ENCODE data around the gene AIMP1. TPM values are rescaled to one million over a fixed set of nuclear protein-coding genes. Genes with fewer than 3 reads are reported as not detected.

AIMP1 gene
- polyA plus RNA-seq, 1 donor from 2014 or later = 72.8 TPM

DNA sequence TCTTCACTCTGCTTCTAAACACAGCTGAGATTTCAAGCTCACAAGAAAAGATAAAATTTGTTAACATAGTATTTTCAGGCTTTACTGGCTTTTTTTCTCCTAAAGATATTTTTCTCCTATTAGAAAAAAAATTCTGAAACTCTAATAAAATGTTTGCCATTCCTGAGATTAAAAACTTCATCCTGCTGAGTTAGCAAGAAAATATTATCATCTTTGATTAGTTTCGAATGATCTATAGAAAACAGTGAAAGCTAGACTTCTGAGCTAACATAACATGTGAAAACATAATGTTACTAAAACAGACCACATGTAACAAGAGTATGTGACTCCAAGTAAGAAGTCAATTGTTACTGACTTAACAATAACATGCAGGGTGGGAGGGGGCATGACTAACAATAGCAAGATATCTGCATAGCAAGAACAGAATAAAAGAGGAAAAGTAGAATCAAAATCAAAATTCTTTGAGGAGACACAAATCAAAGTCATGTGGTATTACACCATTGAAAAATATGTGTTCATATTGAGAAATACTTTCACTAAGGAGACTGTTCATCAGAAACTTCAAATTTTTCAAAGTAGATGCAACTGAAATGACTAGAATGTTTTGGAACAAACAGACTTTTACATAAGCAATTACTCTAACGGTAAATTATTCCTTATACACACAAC, 14.8 kb upstream of the AIMP1 start:
- Mint-ChIP-seq H3K27me3 (no peaks in the 10 kb centered on the region), H3K4me1 (peaks cover 4 to 16% (median 7%) of the 10 kb centered on the region in 3 donors), H3K27ac (no peak overlapping the region)

DNA sequence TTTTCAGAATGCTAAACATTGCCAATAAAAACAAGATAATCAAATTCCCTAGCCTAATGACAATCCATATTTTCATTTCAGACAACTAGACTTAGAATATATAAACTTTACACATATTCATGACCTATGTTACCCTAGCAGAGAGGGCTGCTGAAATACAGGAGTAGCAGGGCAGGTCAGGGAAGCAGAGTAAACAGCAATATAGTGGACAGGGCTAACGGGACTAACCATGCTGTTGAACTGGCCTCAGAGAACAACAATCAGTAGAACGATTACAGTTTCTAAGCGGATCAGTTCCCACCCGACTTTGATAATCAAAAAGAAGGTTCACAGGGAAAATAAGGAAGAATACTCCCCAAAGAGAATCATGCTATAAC, 14.3 kb upstream of the AIMP1 start:
- Mint-ChIP-seq H3K9me3 (no peaks in the 10 kb centered on the region), H3K36me3 (peaks cover 11% of the 10 kb centered on the region), H3K4me1 (peaks cover 4 to 14% (median 5%) of the 10 kb centered on the region in 3 donors), H3K27ac (no peak overlapping the region), H3K4me3 (no peak overlapping the region), H3K27me3 (no peaks in the 10 kb centered on the region)

More for the DNA sequence above, 14.8 kb upstream of the AIMP1 start:
- no peak overlapping the region for H3K4me3 Mint-ChIP-seq
- H3K36me3 Mint-ChIP-seq = peaks cover 11% of the 10 kb centered on the region
- no peaks in the 10 kb centered on the region for H3K9me3 Mint-ChIP-seq

DNA sequence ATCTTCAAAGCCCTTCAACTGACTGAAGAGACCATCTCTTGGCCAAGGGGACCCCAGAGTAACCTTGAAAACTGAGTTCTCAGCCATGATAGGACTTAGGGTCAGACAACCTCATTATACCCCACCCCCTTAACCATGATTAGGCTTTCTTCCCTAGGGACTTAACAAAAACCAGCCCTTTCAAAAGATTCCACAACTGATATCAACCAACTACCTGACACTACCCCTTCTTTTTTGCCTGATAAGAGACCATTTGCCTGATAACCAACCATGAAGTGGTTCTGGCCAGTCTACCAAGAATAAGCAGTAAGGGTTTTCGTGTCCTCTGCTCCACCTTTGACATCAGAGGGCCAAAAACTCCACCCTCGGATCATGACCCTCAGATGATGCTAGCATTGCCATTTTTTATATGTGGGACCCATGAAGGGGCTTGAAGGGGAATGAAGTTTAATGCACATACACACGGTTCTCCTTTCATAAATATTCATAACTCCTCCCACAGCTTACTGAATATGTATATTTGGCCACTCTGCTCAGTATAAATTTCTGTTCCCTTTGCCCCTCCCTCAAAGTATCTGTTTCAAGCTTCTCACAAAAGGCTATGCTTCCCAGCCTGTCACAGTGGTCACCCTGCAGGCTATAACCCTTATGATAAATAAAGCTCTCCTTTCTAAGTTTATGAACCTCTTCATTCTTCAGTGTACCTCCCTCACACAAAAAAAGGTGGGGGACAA, 12.6 kb upstream of the AIMP1 start:
- no peaks in the 10 kb centered on the region for H3K9me3 Mint-ChIP-seq
- no peak overlapping the region for H3K4me3 Mint-ChIP-seq
- H3K27ac Mint-ChIP-seq = no peak overlapping the region
- no peaks in the 10 kb centered on the region for H3K27me3 Mint-ChIP-seq
- peaks cover 11% of the 10 kb centered on the region for H3K36me3 Mint-ChIP-seq
- peaks cover 7 to 8% (median 8%) of the 10 kb centered on the region in 3 donors for H3K4me1 Mint-ChIP-seq

DNA sequence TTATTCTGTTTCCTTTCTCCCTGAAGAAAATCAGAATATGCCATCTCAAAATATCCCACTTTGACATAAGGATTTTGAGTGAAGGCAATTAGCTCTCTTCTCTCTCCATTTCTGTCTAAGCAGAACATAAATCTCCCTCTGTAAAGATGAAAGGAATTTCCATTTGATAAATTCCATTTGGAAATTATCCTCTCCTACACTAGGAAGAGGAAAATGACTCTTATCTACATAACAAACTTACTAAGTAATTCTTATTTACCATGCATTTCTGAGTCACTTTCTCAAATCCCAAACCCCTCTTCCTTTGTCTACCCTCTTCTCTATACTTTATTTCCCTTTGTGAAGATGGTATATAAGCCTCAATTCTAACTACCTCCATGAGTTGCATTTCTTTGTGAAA, 11.7 kb upstream of the AIMP1 start:
- Mint-ChIP-seq H3K27ac (no peak overlapping the region), H3K4me3 (no peak overlapping the region), H3K4me1 (peaks cover 7 to 8% (median 8%) of the 10 kb centered on the region in 3 donors), H3K27me3 (no peaks in the 10 kb centered on the region), H3K9me3 (no peaks in the 10 kb centered on the region), H3K36me3 (peaks cover 11% of the 10 kb centered on the region)

DNA sequence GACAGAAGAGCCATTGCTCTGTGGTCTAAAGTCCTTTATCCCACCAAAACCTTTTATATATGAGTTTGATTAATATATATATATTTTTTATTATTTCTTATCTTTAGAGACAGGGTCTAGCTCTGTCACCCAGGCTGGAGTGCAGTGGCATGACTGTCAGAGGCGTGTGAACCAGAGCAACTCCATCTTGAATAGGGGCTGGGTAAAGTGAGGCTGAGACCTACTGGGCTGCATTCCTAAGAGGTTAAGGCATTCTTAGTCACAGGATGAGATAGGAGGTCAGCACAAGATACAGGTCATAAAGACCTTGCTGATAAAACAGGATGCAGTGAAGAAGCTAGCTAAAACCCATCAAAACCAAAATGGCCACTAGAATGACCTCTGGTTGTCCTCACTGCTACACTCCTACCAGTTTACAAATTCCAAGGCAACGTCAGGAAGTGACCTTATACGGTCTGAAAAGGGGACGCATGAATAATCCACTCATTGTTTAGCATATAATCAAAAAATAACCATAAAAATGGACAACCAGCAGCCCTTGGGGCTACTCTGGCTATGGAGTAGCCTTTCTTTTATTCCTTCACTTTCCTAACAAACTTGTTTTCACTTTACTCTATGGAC, 10.8 kb upstream of the AIMP1 start:
- H3K27ac Mint-ChIP-seq = no peak overlapping the region
- H3K36me3 Mint-ChIP-seq = peaks cover 11% of the 10 kb centered on the region
- no peak overlapping the region for H3K4me3 Mint-ChIP-seq
- peaks cover 8 to 11% (median 11%) of the 10 kb centered on the region in 3 donors for H3K4me1 Mint-ChIP-seq
- H3K9me3 Mint-ChIP-seq = no peaks in the 10 kb centered on the region
- H3K27me3 Mint-ChIP-seq = no peaks in the 10 kb centered on the region

DNA sequence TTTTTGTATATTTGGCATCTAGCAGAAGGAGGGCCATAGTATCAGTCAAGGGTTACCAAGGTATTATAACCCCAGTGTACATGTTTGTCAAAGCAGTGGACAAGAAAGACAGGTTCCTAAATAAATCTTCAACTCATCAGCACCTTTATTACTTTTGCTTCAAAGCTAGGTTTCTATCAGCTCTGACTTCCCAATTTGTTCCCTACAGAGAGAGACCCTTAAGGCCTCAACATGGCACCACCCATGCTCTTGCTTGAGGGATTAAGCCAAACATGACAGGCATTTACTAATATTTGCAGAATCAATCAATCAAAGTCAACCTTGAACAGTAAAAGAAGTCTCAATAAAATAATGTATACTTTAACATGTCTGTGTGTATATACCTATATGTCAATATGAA, 9.8 kb upstream of the AIMP1 start:
- Mint-ChIP-seq H3K36me3 (peaks cover 8% of the 10 kb centered on the region), H3K4me3 (no peak overlapping the region), H3K4me1 (peaks cover 8 to 11% (median 11%) of the 10 kb centered on the region in 3 donors), H3K9me3 (no peaks in the 10 kb centered on the region), H3K27ac (no peak overlapping the region), H3K27me3 (no peaks in the 10 kb centered on the region)

DNA sequence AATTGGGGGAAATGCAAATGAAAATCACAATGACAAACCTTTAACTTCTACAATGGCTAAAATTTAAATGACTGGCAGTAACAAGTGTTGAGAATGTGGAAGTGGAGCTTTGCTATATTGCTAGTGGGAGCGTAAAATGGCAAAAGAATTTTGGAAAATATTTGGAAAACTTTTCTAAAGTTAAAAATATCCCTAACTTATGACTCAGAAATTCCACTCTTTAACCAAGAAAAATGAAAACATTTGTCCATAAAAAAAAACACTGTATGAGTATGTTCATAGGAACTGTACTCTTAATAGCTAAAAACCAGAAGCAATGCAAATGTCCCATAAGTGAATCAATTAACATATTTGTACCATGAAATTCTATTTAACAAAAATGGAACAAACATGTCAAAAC, 4.0 kb upstream of the AIMP1 start:
- H3K9me3 Mint-ChIP-seq = no peaks in the 10 kb centered on the region
- H3K36me3 Mint-ChIP-seq = peaks cover 2% of the 10 kb centered on the region
- H3K4me1 Mint-ChIP-seq = peaks cover 18 to 26% (median 26%) of the 10 kb centered on the region in 3 donors
- H3K27me3 Mint-ChIP-seq = no peaks in the 10 kb centered on the region
- H3K27ac Mint-ChIP-seq = peak overlapping the region in 1 of 3 donors; percentile 79
- peak overlapping the region in 1 of 4 donors; percentile 70 for H3K4me3 Mint-ChIP-seq

DNA sequence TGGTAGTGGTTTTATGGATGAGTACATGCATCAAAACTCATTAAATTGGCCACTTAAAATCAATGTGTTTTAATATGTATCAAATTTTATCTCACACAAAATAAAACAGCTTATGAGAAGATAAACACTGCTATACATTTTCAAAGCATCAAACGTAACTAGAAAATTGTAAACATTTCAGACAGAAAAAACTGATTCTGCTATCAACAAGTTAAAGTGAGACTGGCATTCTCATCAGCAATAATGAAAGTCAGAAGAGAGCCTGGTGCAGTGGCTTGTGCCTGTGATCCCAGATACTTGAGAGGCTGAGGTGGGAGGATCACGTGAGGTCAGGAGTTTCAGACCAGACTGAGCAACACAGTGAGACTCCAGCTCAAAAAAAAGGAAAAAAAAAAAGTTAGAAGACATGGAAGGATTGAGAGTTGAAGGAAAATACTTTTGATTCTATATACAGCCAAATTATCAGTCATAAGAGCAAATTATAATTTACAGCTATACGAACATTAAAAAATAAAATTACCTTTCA, 3.3 kb upstream of the AIMP1 start:
- Mint-ChIP-seq H3K4me1 (peaks cover 18 to 26% (median 26%) of the 10 kb centered on the region in 3 donors), H3K27ac (peak overlapping the region in 2 of 3 donors; percentile 78 to 80), H3K27me3 (no peaks in the 10 kb centered on the region), H3K36me3 (peaks cover 2% of the 10 kb centered on the region), H3K9me3 (no peaks in the 10 kb centered on the region), H3K4me3 (peak overlapping the region in 1 of 4 donors; percentile 78)

DNA sequence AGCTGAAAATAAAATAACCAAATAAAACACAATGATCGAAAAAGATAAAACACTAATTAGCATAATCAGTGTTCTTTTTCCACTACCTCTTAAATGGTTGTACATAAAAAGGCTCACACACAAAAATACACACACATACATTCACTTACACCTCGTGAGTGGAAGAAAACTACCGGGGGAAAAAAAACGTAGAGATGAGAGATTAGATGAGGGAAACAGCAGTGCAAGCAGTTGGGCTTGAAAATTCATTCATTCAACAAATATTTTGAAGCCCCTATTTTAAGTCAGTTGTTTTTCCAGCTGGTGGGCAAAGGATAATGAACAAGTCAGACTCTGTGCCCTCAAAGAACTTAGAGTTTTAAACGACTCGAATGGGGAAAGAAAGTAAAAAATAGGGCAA, 1.4 kb upstream of the AIMP1 start:
- Mint-ChIP-seq H3K4me3 (peak overlapping the region in 1 of 4 donors; percentile 31), H3K9me3 (no peaks in the 10 kb centered on the region), H3K27me3 (no peaks in the 10 kb centered on the region), H3K36me3 (peaks cover 4% of the 10 kb centered on the region), H3K4me1 (peaks cover 18 to 27% (median 26%) of the 10 kb centered on the region in 3 donors), H3K27ac (peak overlapping the region in 1 of 3 donors; percentile 46)

DNA sequence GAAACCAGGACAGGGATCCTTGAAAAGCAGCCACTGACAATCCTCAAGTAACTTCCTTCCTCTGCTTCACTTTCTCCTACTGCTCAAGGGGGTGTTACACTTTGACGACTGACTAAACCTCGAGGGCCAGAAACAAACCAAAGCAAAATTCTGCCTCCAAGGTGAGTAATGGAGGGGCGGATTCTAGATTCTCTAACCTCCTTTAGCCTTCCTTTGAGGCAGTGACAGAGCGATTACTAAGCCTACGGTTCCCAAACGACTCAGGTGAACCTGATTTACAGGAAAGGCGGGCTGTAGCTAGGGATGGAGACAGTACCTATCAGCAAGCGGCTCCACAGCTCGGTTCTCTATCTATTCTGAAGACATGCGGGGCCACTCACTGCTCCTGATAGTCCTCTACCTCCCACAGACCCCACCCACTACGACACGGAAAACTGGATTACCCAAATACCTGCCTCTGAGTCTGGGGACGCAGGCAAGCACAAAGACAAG, 828 bp upstream of the AIMP1 start:
- Mint-ChIP-seq H3K9me3 (peaks cover 0 to 4% (median 0%) of the 10 kb centered on the region in 3 donors), H3K4me3 (no peak overlapping the region), H3K36me3 (peaks cover 7% of the 10 kb centered on the region), H3K4me1 (peaks cover 18 to 25% (median 25%) of the 10 kb centered on the region in 3 donors), H3K27me3 (no peaks in the 10 kb centered on the region), H3K27ac (no peak overlapping the region)

DNA sequence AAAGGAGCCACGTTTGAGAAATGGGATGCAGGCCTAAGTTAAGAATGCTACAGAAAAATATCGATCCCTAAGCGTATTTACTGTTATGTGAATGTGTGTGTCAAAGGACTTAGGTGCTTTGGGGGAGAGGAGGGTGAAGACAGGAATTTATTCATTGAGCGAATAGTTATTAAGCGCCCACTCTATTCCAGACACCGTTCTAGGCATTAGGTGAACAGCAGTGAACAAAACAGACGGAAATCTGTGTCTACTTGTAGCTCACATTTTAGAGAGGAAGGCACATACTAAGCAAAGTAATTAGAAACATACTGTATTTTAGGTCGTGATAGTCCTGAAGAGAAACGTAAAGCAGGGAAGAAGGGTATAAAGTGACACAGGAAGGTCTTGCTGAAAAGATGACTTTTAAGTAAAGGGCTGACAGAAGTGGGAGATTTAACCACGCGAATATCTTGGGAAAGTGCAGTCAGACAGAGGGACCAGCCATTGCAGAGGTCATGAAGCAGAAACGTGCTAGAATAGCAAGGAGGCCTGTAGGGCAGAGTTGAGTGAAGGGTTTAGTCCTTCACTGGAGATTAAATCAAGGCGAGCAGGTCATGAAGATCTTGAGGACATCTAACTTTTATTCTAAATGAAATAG, 541 bp downstream of the AIMP1 start:
- peaks cover 0 to 4% (median 0%) of the 10 kb centered on the region in 3 donors for H3K9me3 Mint-ChIP-seq
- peaks cover 18 to 25% (median 25%) of the 10 kb centered on the region in 3 donors for H3K4me1 Mint-ChIP-seq
- H3K4me3 Mint-ChIP-seq = no peak overlapping the region
- no peaks in the 10 kb centered on the region for H3K27me3 Mint-ChIP-seq
- no peak overlapping the region for H3K27ac Mint-ChIP-seq
- H3K36me3 Mint-ChIP-seq = peaks cover 7% of the 10 kb centered on the region

DNA sequence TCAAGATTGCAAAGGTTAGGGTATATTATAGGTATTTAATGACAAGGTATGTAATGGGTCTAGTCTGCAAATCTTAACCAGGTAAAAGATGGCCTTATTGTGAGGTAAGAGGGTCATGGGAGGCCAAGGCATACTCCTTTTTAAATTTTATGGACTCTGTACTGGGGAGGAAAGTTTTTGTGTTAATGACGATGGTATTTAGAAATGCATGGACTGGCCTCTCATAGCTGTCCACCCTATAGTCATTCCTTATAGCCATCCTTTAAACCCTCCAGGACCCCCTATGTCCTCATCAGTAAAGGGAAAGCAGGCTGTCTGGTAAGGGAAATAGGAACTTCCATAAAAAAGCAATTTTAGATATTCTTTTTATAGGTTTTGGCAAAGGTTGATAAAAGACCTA, 1.5 kb downstream of the AIMP1 start:
- peaks cover 7% of the 10 kb centered on the region for H3K36me3 Mint-ChIP-seq
- peak overlapping the region in 1 of 3 donors; percentile 16 for H3K27ac Mint-ChIP-seq
- H3K27me3 Mint-ChIP-seq = no peaks in the 10 kb centered on the region
- H3K9me3 Mint-ChIP-seq = peaks cover 0 to 4% (median 0%) of the 10 kb centered on the region in 3 donors
- peaks cover 13 to 22% (median 22%) of the 10 kb centered on the region in 3 donors for H3K4me1 Mint-ChIP-seq
- H3K4me3 Mint-ChIP-seq = peak overlapping the region in 1 of 4 donors; percentile 12

DNA sequence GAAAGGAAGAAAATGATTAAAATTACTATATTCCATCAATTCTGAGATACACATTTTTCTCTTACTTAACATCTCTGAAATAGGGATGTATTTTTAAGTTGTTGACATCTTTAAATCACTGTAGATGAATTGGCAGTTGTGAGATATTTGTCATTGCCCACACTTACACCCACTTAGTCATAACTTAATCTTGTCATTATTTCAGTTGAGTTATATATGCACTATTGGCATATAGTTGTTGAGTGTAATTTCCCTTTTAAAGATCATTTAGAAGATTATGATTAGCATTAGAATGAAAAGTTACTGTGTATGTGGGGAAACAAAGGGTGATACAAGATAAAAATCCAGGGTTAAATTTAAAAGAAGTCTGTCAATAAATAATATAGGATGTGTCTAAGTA, 2.2 kb downstream of the AIMP1 start:
- peaks cover 7% of the 10 kb centered on the region for H3K36me3 Mint-ChIP-seq
- peaks cover 13 to 20% (median 18%) of the 10 kb centered on the region in 3 donors for H3K4me1 Mint-ChIP-seq
- H3K4me3 Mint-ChIP-seq = no peak overlapping the region
- H3K9me3 Mint-ChIP-seq = peaks cover 0 to 4% (median 0%) of the 10 kb centered on the region in 3 donors
- no peaks in the 10 kb centered on the region for H3K27me3 Mint-ChIP-seq
- H3K27ac Mint-ChIP-seq = no peak overlapping the region

DNA sequence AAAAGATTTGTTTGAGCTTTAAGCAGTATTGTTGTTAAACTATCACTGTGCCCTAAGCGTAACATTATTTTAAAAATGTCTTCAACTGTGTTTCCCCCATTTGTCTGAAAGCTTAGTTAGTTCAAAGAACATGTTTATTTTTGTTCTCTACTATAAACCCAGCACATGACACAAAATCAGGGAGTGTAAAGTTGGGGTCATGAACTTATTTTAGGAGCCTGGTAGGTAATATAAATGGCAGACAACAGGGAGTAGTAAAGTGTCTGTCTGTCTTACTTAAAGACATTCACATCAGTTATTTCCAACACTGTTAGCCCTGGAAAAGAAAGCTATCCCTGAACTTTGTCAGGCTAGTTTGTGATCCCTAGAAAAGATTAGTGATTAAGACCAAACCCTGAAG, 3.9 kb downstream of the AIMP1 start:
- H3K9me3 Mint-ChIP-seq = peaks cover 0 to 4% (median 0%) of the 10 kb centered on the region in 3 donors
- no peak overlapping the region for H3K4me3 Mint-ChIP-seq
- H3K36me3 Mint-ChIP-seq = peaks cover 7% of the 10 kb centered on the region
- H3K27ac Mint-ChIP-seq = peak overlapping the region in 1 of 3 donors; percentile 64
- peaks cover 4 to 10% (median 9%) of the 10 kb centered on the region in 3 donors for H3K4me1 Mint-ChIP-seq
- no peaks in the 10 kb centered on the region for H3K27me3 Mint-ChIP-seq

All from IgD-negative memory B cell (primary cell).